OCI-LY7 (cell line): ENCODE data around the gene ITGAE. TPM values are rescaled to one million over a fixed set of nuclear protein-coding genes. Genes with fewer than 3 reads are reported as not detected.

ENCODE experiments used
- BruUV-seq: library from RNA; stranded (reverse); fragments of 400-500 nt; replicated peaks from 2 replicates; lab custom pipeline; 2021; lab: Mats Ljungman, UMichigan
- CTCF ChIA-PET: fragments of 300-600 bp; sonication (Branson Sonifier 250); formaldehyde crosslinking; loops from one replicate; lab custom pipeline; 2022; ENCODE audit warnings: antibody characterized with exemption; ENCODE audit not compliant: unreplicated experiment; lab: Charles Lee
- POLR2A ChIA-PET: fragments of 300-600 bp; sonication (Branson Sonifier 250); formaldehyde crosslinking; loops from one replicate; lab custom pipeline; 2022; ENCODE audit warnings: antibody characterized with exemption; lab: Charles Lee
- DNase-seq: peaks from one replicate; pipeline ENCODE4 v3.0.0-alpha.2; 2015; ENCODE audit warnings: low spot score
- H2AFZ ChIP-seq: fragments of 200-600 bp; sonication (generic), shearing (Covaris generic); 2 replicates; pipeline ENCODE4 v1.6.1; 2014; ENCODE audit warnings: mild to moderate bottlenecking, antibody characterized with exemption, low read length, moderate library complexity
- H3K27ac ChIP-seq: fragments of 200-600 bp; sonication (generic); 2 replicates; pipeline ENCODE4 v1.5.1; 2014; ENCODE audit warnings: mixed run types, low read depth, mild to moderate bottlenecking, moderate library complexity, low read length, inconsistent platforms; ENCODE audit not compliant: poor library complexity, severe bottlenecking
- H3K36me3 ChIP-seq: fragments of 200-600 bp; sonication (generic); 2 replicates; pipeline ENCODE4 v1.6.1; 2014; ENCODE audit warnings: mild to moderate bottlenecking, antibody characterized with exemption, low read length, moderate library complexity, mixed read lengths; ENCODE audit not compliant: insufficient read depth
- H3K4me1 ChIP-seq: fragments of 200-600 bp; sonication (generic); 2 replicates; pipeline ENCODE4 v1.5.1; 2014; ENCODE audit warnings: mild to moderate bottlenecking, low read length; ENCODE audit not compliant: insufficient read depth, poor library complexity, severe bottlenecking
- H3K4me2 ChIP-seq: fragments of 200-600 bp; sonication (generic); 2 replicates; pipeline ENCODE4 v1.6.1; 2014; ENCODE audit warnings: mild to moderate bottlenecking, low read length
- H3K4me3 ChIP-seq: fragments of 200-600 bp; sonication (generic); 2 replicates; pipeline ENCODE4 v1.5.1; 2014; ENCODE audit warnings: mild to moderate bottlenecking, low read depth, low read length; ENCODE audit not compliant: poor library complexity, severe bottlenecking
- H3K79me2 ChIP-seq: fragments of 200-600 bp; sonication (generic); 2 replicates; pipeline ENCODE4 v1.6.1; 2016; ENCODE audit warnings: low read depth, mild to moderate bottlenecking, low read length, moderate library complexity, mixed read lengths; ENCODE audit not compliant: insufficient read depth
- H3K9me2 ChIP-seq: fragments of 200-600 bp; sonication (generic); 2 replicates; pipeline ENCODE4 v1.6.1; 2016; ENCODE audit warnings: mild to moderate bottlenecking, low read length, mixed read lengths; ENCODE audit not compliant: insufficient read depth
- H3K9me3 ChIP-seq: fragments of 200-600 bp; sonication (generic); 2 replicates; pipeline ENCODE4 v1.6.1; 2014; ENCODE audit warnings: mild to moderate bottlenecking, mixed run types, low read length, mixed read lengths
- H4K20me1 ChIP-seq: fragments of 200-600 bp; sonication (generic); 2 replicates; pipeline ENCODE4 v1.6.1; 2014; ENCODE audit warnings: mild to moderate bottlenecking, antibody characterized with exemption, low read length, moderate library complexity, mixed read lengths; ENCODE audit not compliant: insufficient read depth
- CTCF ChIP-seq: fragments of 200-600 bp; sonication (generic); conservative IDR thresholded peaks from 2 replicates; pipeline ENCODE4 v1.5.1; 2014; ENCODE audit warnings: mild to moderate bottlenecking, antibody characterized with exemption, low read length, moderate library complexity, mixed read lengths
- EZH2phosphoT487 ChIP-seq: fragments of 200-600 bp; sonication (generic); IDR thresholded peaks from 2 replicates; pipeline ENCODE4 v1.6.1; 2018; ENCODE audit warnings: low read depth, borderline replicate concordance, mild to moderate bottlenecking, mixed run types, antibody characterized with exemption, low read length, moderate library complexity, mixed read lengths
- intact Hi-C: fragments of 100-400 bp; cut with micrococcal nuclease; formaldehyde crosslinking; loops from one replicate; pipeline ENCODE4 v1.10.0; 2022; ENCODE audit not compliant: unreplicated experiment
- total RNA-seq, 2 experiments: library from RNA; depleted of rRNA in 1 of 2; stranded (reverse); fragments of >200 nt in 1 of 2; shearing (Covaris generic) in 1 of 2; gene quantifications; 2 replicates each; pipeline ENCODE4 v1.2.3, GENCODE V29; 2014 to 2022

The ITGAE gene
- total RNA-seq, 2 experiments from 2014 or later: 52.2 to 61.2 TPM

GRCh38 chr17:3836551-3836950, 35.6 kb upstream of the ITGAE start:
- BruUV-seq: no TSS peak
- H3K4me2 ChIP-seq: no peak overlapping the region
- POLR2A ChIA-PET: interaction anchor here (0.7 to 0.9 kb wide), 3 partner anchors 10 to 291 kb away, joined by 3 to 4 read pairs (median 3); no protein-coding TSS in a partner anchor
- H3K9me2 ChIP-seq: no peaks in the 10 kb centered on the region
- no peaks in the 10 kb centered on the region for H3K79me2 ChIP-seq
- DNase-seq: no peak
- H2AFZ ChIP-seq: no peak overlapping the region
- CTCF ChIA-PET: interaction anchor here (1.2 kb wide), 1 partner anchor 99 kb away, joined by 3 read pairs; no protein-coding TSS in a partner anchor
- intact Hi-C loops: no loop called here
- no peaks in the 10 kb centered on the region for H3K9me3 ChIP-seq
- H3K36me3 ChIP-seq: peaks cover 78% of the 10 kb centered on the region
- H3K27ac ChIP-seq: no peak overlapping the region
- H3K4me1 ChIP-seq: no peaks in the 10 kb centered on the region
- no peaks in the 10 kb centered on the region for H4K20me1 ChIP-seq
- TF ChIP-seq EZH2phosphoT487 (no peak), CTCF (no peak)
- H3K4me3 ChIP-seq: no peak overlapping the region

- Histone ChIP-seq H2AFZ (no peak overlapping the region), H3K79me2 (no peaks in the 10 kb centered on the region), H3K4me1 (no peaks in the 10 kb centered on the region), H3K4me2 (no peak overlapping the region), H4K20me1 (no peaks in the 10 kb centered on the region), H3K4me3 (no peak overlapping the region), H3K27ac (no peak overlapping the region), H3K9me3 (no peaks in the 10 kb centered on the region), H3K36me3 (peaks cover 69% of the 10 kb centered on the region), H3K9me2 (no peaks in the 10 kb centered on the region)
- no TSS peak for BruUV-seq
- DNase-seq: no peak
- intact Hi-C loops: no loop called here
- TF ChIP-seq EZH2phosphoT487 (no peak), CTCF (no peak)
- ChIA-PET CTCF (interaction anchor here (1.2 kb wide), 1 partner anchor 98 kb away, joined by 3 read pairs; no protein-coding TSS in a partner anchor), POLR2A (no interaction called here)
Observed at GRCh38 chr17:3835410-3836229, 34.6 kb upstream of the ITGAE start.

- no TSS peak for BruUV-seq
- Histone ChIP-seq H4K20me1 (no peaks in the 10 kb centered on the region), H3K4me2 (no peak overlapping the region), H3K4me3 (no peak overlapping the region), H3K9me2 (no peaks in the 10 kb centered on the region), H3K79me2 (no peaks in the 10 kb centered on the region), H3K27ac (no peak overlapping the region), H3K4me1 (no peaks in the 10 kb centered on the region), H3K36me3 (peaks cover 65% of the 10 kb centered on the region), H3K9me3 (no peaks in the 10 kb centered on the region), H2AFZ (no peak overlapping the region)
- no peak for DNase-seq
- intact Hi-C loops: no loop called here
- TF ChIP-seq EZH2phosphoT487 (no peak), CTCF (no peak)
- POLR2A ChIA-PET: no interaction called here
- CTCF ChIA-PET: no interaction called here
Observed at GRCh38 chr17:3834811-3835210, 33.8 kb upstream of the ITGAE start.
